Measurements from ENCODE around the gene STK38L. TPM values are rescaled to one million over a fixed set of nuclear protein-coding genes. Genes with fewer than 3 reads are reported as not detected.
"Not testable (repeated sequence)": the region's sequence is repeated elsewhere in the genome, so short reads cannot be mapped to it uniquely, and the experiment has no call there.

STK38L gene
- total RNA-seq, 1 donor from 2014 or later, result 24.6 TPM

GRCh38 chr12:27221625-27222387, 22.3 kb upstream of the STK38L start:
- intact Hi-C loops (cut with micrococcal nuclease), result loop anchor here (5.0 kb wide), 1 partner anchor 45 kb away; no protein-coding TSS in a partner anchor

- intact Hi-C loops (cut with micrococcal nuclease), result no loop called here
These were observed 17.6 kb upstream of the STK38L start for GRCh38 chr12:27226407-27226929.

GRCh38 chr12:27229367-27229766, 14.7 kb upstream of the STK38L start:
- intact Hi-C loops (cut with micrococcal nuclease), result no loop called here

- intact Hi-C loops (cut with micrococcal nuclease), result not testable (repeated sequence)
These were observed 12.7 kb upstream of the STK38L start for GRCh38 chr12:27231374-27231773.

- intact Hi-C loops (cut with micrococcal nuclease), result no loop called here
These were observed 10.3 kb upstream of the STK38L start for GRCh38 chr12:27233814-27234213.

GRCh38 chr12:27236498-27236897, 7.6 kb upstream of the STK38L start:
- intact Hi-C loops (cut with micrococcal nuclease), result no loop called here

- intact Hi-C loops (cut with micrococcal nuclease), result no loop called here
These were observed 6.0 kb upstream of the STK38L start for GRCh38 chr12:27237790-27238771.

- intact Hi-C loops (cut with micrococcal nuclease), result loop anchor here (5.0 kb wide), 1 partner anchor 34 kb away; no protein-coding TSS in a partner anchor
These were observed 1.1 kb upstream of the STK38L start for GRCh38 chr12:27243006-27243405.

- intact Hi-C loops (cut with micrococcal nuclease), result loop anchor here (1.0 to 5.0 kb wide), 13 partner anchors 32 to 945 kb away; partner anchors contain the start of genes CCDC91, FGFR1OP2, MED21 and MRPS35
These were observed 803 bp downstream of the STK38L start for GRCh38 chr12:27244689-27245488.

- intact Hi-C loops (cut with micrococcal nuclease), result no loop called here
These were observed 2.1 kb downstream of the STK38L start for GRCh38 chr12:27246141-27246540.

- intact Hi-C loops (cut with micrococcal nuclease), result no loop called here
These were observed 2.7 kb downstream of the STK38L start for GRCh38 chr12:27246774-27247173.

GRCh38 chr12:27252934-27253333, 8.8 kb downstream of the STK38L start:
- intact Hi-C loops (cut with micrococcal nuclease), result no loop called here

- intact Hi-C loops (cut with micrococcal nuclease), result no loop called here
These were observed 9.3 kb downstream of the STK38L start for GRCh38 chr12:27253347-27253746.

GRCh38 chr12:27255806-27256205, 11.7 kb downstream of the STK38L start:
- intact Hi-C loops (cut with micrococcal nuclease), result no loop called here

- intact Hi-C loops (cut with micrococcal nuclease), result no loop called here
These were observed 13.2 kb downstream of the STK38L start for GRCh38 chr12:27257104-27257843.

GRCh38 chr12:27260746-27261145, 16.7 kb downstream of the STK38L start:
- intact Hi-C loops (cut with micrococcal nuclease), result no loop called here

GRCh38 chr12:27261866-27262265, 17.8 kb downstream of the STK38L start:
- intact Hi-C loops (cut with micrococcal nuclease), result no loop called here

GRCh38 chr12:27270148-27270547, 26.1 kb downstream of the STK38L start:
- intact Hi-C loops (cut with micrococcal nuclease), result no loop called here

- intact Hi-C loops (cut with micrococcal nuclease), result no loop called here
These were observed 27.1 kb downstream of the STK38L start for GRCh38 chr12:27271206-27271605.

GRCh38 chr12:27272373-27273028, 28.4 kb downstream of the STK38L start:
- intact Hi-C loops (cut with micrococcal nuclease), result no loop called here

Data from T-helper 1 cell treated with Interleukin-12 subunit alpha and Interleukin-12 subunit beta and Interleukin-4 antibody, amounts not matched to agents 30 ng/mL and 1 ng/mL, for 36 hours (primary cell).